ENCODE results near the gene ZNRF2.

ZNRF2 gene

GRCh38 chr7:30284298-30285066, at the start of gene ZNRF2:
Gene ZNRF2 (plus strand): TSS chr7:30284597. CDS start chr7:30285358, 761 bp downstream.
- DNase-seq (ENCODE audit: low read depth in 2 of 2, low spot score in 1 of 2) = peak; percentile 93 to 99

- DNase-seq (ENCODE audit: low read depth in 2 of 2, low spot score in 1 of 2) = no peak
Measured at GRCh38 chr7:30237271-30237695, 47.1 kb upstream of the ZNRF2 start.

GRCh38 chr7:30238721-30239441, 45.5 kb upstream of the ZNRF2 start:
- DNase-seq (ENCODE audit: low read depth in 2 of 2, low spot score in 1 of 2) = no peak

DNA sequence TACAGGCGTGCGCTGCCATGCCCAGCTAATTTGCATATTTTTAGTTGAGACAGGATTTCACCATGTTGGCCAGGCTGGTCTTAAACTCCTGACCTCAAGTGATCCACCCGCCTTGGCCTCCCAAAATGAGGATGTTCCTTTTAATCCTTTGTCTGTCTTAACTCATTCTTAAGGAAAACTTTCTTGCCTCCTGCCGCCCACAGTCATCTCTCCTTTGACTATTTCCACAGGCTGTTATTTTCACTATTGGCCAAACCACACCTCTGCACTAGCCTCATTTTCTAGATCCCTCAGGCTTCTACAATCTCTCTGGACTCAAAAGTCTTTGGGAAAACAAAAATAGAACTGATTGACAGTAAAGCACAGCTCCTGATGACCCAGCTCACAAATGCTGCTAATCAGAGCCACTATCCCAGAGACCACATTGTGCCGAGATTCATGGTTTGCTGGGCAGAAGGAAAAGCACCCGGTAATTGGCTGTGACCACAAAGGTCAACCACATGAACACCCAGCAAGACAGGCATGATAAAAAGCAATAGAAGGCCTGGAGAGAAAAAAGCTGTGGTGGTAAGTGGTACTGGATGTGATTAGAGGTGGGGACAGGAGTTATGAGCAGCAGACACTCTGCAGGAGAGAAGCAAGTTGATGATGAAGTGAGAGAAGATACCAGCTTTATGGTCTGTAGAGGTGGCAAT, 44.1 kb upstream of the ZNRF2 start:
- DNase-seq (ENCODE audit: low read depth in 2 of 2, low spot score in 1 of 2) = no peak

DNA sequence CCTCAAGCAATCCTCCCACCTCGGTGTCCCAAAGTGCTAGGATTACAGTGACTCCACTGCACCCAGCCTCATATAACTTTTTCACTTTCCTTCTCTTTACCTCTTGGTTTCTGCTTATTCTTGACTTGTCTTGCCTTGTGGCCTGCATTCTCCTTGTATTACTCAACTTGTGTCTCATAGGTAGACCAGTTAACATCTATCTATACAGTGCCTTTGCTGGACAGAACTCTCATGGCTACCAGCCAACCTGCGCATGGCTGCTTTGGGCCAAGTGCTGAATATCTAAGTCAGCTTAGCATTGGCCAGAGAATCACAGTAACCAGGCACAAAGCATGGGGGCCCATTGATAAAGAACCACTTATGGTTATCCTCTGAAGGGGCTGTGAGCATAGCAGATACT, 42.6 kb upstream of the ZNRF2 start:
- DNase-seq (ENCODE audit: low read depth in 2 of 2, low spot score in 1 of 2) = no peak

DNA sequence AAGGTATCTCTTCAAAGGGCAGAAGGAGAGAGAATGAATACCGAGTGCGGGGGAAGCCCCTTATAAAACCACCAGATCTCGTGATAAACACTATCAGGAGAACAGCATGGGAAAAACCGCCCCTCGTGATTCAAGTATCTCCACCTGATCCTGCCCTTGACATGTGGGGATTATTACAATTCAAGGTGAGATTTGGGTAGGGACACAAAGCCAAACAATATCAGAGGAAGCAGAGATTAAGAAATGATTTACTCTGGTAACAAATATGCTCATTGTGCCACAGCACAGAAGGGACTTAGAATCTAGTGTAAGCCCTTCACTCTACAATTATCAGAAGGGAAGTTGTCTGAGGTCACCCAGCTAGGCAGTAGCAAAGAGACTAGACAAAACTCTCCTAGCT, 40.1 kb upstream of the ZNRF2 start:
- DNase-seq (ENCODE audit: low read depth in 2 of 2, low spot score in 1 of 2) = no peak

- no peak for DNase-seq (ENCODE audit: low read depth in 2 of 2, low spot score in 1 of 2)
Measured at GRCh38 chr7:30245913-30246312, 38.5 kb upstream of the ZNRF2 start.

DNA sequence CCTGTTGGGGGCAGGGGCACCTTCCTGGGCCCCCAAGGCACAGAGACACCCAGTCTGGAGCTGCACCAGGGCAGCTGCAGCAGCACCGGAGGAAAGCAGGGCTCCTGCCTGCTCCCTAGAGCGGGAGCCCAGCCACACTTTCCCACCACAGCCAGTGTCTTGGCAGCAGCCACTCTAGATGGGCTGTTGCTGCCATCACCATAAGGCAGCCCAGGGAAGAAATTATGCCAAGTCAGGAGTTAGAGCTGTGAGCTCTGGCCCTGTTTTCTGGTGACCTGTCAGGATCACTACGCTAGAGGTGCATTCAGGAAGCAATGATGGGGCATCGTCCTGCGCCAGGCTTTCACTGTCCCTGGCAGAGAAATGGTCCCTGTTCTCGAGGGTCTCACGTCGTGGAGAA, 38.0 kb upstream of the ZNRF2 start:
- DNase-seq (ENCODE audit: low read depth in 2 of 2, low spot score in 1 of 2) = no peak

DNA sequence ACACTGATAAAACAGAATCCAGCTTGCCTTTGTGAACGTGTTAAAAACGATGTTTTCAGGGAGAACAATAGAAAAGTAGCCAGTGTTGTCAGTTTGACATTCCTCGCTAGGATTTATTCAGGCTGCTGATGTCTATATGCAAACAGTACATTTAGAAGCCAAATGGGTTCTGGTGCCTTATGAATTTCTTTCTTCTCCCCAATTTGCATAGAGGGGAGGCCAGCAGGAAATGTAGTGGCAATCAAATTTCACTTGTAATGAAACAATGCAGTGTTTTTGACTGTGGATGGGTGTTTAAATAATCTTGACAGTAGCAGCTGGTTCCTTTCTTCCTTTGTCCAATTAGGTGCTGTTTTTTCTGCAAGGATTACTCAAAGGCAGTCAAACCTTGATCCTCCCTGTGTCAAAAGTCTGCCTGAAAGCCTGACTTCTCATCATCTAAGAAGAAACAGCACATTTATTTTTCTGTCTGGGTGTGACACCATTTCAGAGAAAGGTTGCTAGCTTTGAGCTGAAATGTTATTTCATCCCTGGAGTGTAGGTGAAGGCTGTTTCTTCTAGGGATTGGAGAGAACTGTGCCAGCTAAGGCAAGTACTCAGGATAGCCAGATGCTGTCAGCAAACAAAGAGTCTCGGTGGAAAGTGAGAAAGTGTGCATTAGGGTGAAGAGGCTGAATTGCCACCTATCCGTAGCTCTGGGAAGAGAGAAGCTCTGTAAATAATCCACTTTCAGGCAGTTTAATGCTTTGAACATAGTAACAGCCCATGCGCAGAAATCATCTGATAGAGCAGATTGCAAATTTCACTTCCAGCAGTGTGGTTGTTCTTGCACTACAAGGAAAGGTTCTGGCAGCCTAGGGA, 36.6 kb upstream of the ZNRF2 start:
- DNase-seq (ENCODE audit: low read depth in 2 of 2, low spot score in 1 of 2) = no peak

- DNase-seq (ENCODE audit: low read depth in 2 of 2, low spot score in 1 of 2) = no peak
Measured at GRCh38 chr7:30249316-30249715, 35.1 kb upstream of the ZNRF2 start.

- DNase-seq (ENCODE audit: low read depth in 2 of 2, low spot score in 1 of 2) = no peak
Measured at GRCh38 chr7:30249986-30250774, 34.2 kb upstream of the ZNRF2 start.

GRCh38 chr7:30251708-30252329, 32.6 kb upstream of the ZNRF2 start:
- DNase-seq (ENCODE audit: low read depth in 2 of 2, low spot score in 1 of 2) = no peak

DNA sequence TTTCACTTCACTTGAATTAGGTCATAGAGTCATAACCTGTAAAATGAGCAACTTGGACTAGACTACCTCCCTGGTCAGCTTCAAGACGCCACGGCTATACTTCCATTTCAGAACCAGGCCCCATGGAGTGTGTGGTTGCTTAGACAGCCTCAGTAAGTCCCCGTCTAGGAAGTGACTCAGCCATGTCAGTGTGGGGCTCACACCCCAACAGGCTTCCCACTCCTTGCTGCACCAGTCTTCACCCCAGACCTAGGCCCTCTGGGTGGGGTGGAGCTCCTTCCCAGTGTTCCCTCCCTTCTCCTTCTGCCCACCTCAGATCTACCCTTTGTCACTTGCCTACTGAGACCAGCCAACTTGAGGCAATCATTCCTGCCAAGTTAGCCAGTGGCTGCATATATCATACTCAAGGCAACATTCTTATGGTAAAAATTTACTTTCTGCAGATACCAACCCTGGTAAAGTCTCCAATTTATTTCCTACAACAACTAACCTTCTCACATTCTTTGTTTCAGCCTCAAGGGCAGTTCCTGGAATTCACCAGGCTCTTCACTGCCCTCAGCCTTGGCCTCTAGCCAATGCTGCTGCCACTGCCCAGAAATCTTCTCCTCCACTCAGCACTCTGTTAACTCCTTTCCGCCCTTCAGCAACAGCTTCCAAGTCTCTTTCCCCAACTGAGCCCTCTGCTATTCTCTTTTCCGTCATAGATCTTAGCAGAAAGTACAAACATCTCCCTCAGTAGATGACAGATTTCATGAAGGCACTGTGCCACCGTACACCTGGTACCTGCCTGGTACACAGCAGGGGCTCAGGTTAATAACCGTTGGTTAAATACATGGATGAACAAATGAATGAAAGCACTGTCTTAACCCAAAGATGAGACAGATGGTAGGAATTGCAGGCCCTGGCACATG, 31.3 kb upstream of the ZNRF2 start:
- DNase-seq (ENCODE audit: low read depth in 2 of 2, low spot score in 1 of 2) = no peak

DNA sequence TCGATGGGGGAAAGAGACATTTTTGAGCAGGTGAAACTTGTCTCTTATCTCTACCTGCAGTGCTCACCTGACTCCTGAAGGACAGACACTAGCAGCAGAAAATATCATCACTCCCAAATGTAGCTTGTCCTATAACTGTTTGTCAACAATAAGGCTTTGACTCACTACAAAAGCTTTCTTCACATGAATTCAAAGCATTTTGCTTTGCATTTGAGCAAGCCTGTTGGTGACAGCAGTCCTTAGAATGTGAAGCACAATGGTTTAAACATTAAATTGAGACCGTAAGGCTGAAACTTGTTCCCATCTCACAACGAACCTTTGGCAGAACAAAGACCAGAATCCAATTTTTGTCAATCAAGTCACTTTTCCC, 30.6 kb upstream of the ZNRF2 start:
- DNase-seq (ENCODE audit: low read depth in 2 of 2, low spot score in 1 of 2) = no peak

- no peak for DNase-seq (ENCODE audit: low read depth in 2 of 2, low spot score in 1 of 2)
Measured at GRCh38 chr7:30254248-30254647, 30.1 kb upstream of the ZNRF2 start.

GRCh38 chr7:30254717-30255063, 29.7 kb upstream of the ZNRF2 start:
- no peak for DNase-seq (ENCODE audit: low read depth in 2 of 2, low spot score in 1 of 2)

DNA sequence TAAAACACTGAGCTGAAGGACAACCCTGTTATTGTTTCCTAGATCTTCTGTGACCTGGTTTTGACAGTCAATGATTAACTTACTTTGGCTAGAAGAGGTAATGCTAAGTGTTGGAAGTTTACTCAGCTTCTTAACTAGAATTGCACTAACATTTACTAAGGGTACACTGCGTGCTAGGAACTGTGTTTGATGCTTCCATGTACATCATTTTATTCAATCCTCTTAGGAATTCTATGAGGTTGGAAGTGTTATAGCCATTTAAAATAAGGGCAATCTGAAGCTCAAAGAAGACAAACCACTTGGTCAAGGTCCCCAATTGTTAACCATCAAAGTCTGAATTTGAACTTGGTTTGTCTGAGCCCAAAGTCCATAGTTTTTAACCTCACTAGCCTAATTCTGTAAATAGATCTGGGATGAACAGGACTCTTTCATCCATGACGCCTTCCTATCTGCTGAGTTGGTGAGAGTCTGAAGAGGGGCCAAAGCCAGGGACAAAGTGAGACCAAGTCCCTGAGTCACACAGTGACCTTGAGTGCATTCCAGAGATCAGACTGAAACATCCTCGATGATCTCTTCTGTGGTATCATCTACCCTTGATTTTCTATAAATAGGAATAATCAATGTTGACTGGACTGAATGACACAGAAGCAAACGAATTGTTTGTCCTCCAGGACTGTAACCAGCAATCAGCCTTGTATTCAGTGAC, 29.2 kb upstream of the ZNRF2 start:
- DNase-seq (ENCODE audit: low read depth in 2 of 2, low spot score in 1 of 2) = no peak

- DNase-seq (ENCODE audit: low read depth in 2 of 2, low spot score in 1 of 2) = no peak
Measured at GRCh38 chr7:30256349-30256858, 28.0 kb upstream of the ZNRF2 start.

All from stimulated activated CD8-positive, alpha-beta memory T cell treated with anti-CD3 and anti-CD28 coated beads, Interleukin-4, amount 100 ng/mL, for 4 hours (primary cell).